Prostate gland (tissue), 2 donors: ENCODE measurements around the gene C1orf105. TPM values are rescaled to one million over a fixed set of nuclear protein-coding genes. Genes with fewer than 3 reads are reported as not detected.

Experiments
- DNase-seq: peaks from one replicate; pipeline ENCODE4 v3.0.0-alpha.2; 2019; ENCODE audit warnings: low spot score
- H3K27ac ChIP-seq, 2 donors: fragments of 200-600 bp; sonication (generic); 2 replicates each; pipeline ENCODE4 v1.5.1; 2017 to 2019
- H3K27me3 ChIP-seq: fragments of 200-600 bp; sonication (generic); replicated peaks from 2 replicates; pipeline ENCODE4 v1.5.1; 2019; ENCODE audit not compliant: insufficient read depth
- H3K36me3 ChIP-seq, 2 donors: fragments of 200-600 bp; sonication (generic); 1 replicate in 1 of 2; 2 replicates in 1 of 2; pipeline versions ENCODE4 v1.5.1 to v1.8.1; 2017 to 2019
- H3K4me1 ChIP-seq: fragments of 200-600 bp; sonication (generic); replicated peaks from 2 replicates; pipeline ENCODE4 v1.5.1; 2019
- H3K4me3 ChIP-seq, 2 donors: fragments of 200-600 bp; sonication (generic); 2 replicates each; pipeline ENCODE4 v1.5.1; 2017 to 2019
- H3K9me3 ChIP-seq: fragments of 200-600 bp; sonication (generic); 2 replicates; pipeline ENCODE4 v1.5.1; 2017
- POLR2A ChIP-seq: fragments of 450-650 bp; IDR thresholded peaks from one replicate; pipeline ENCODE4 v1.6.1; 2016; ENCODE audit warnings: antibody characterized with exemption, mild to moderate bottlenecking
- POLR2AphosphoS5 ChIP-seq: sonication (generic); formaldehyde crosslinking; IDR thresholded peaks from one replicate; pipeline ENCODE4 v1.6.1; 2017; ENCODE audit warnings: antibody characterized with exemption
- WGBS: methylation state at CpG from one replicate; pipeline ENCODE4 v1.1.5; 2018; 5-methylcytosine and 5-hydroxymethylcytosine counted together
- intact Hi-C: fragments of 100-400 bp; cut with DNase I; formaldehyde crosslinking; loops from one replicate; pipeline ENCODE4 v1.14.2; 2022
- total RNA-seq, 2 donors: library from RNA; depleted of rRNA; stranded (reverse); fragments of >200 nt; gene quantifications; one replicate each; pipeline ENCODE4 v1.1.0, GENCODE V29; 2016
- TF ChIP-seq, protein P1 (sequence below), 4 experiments: fragments of 200-600 bp in 2 of 4; fragments of 450-650 bp in 2 of 4; sonication (generic) in 2 of 4; IDR thresholded peaks; 1 replicate in 3 of 4; 2 replicates in 1 of 4; pipeline ENCODE4 v1.5.1; 2016 to 2019; ENCODE audit warnings: antibody characterized with exemption in 4 of 4, mild to moderate bottlenecking in 2 of 4, moderate library complexity in 2 of 4

C1orf105 gene
- total RNA-seq, 2 donors from 2014 or later = 0.36 to 1.4 TPM

DNA sequence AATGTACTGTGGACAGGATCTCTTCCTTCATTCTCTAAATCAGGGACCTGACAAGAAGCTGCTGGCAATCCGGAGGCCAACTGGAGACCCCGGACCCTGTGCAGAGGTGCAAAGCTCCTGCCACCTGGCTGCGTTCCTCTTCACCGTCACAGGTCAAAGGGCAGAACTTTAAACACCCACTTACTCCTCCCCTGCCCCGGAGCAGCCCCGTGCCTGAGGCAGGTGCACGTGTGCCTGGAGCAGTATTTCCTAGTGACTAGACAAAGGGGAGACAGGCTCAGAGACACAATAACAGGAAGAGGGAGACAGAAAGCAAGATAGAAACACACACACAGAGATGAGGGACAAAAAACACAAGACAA is 30.0 kb downstream of the C1orf105 start:
- 54% methylated on average over 7 of the region's 7 CpGs for WGBS
- Histone ChIP-seq H3K9me3 (no peaks in the 10 kb centered on the region), H3K4me1 (no peaks in the 10 kb centered on the region), H3K27me3 (no peaks in the 10 kb centered on the region), H3K36me3 (no peaks in the 10 kb centered on the region), H3K27ac (no peak overlapping the region), H3K4me3 (no peak overlapping the region)
- no peak for TF ChIP-seq POLR2A
- TF ChIP-seq POLR2AphosphoS5 = no peak
- TF ChIP-seq, protein P1, sequence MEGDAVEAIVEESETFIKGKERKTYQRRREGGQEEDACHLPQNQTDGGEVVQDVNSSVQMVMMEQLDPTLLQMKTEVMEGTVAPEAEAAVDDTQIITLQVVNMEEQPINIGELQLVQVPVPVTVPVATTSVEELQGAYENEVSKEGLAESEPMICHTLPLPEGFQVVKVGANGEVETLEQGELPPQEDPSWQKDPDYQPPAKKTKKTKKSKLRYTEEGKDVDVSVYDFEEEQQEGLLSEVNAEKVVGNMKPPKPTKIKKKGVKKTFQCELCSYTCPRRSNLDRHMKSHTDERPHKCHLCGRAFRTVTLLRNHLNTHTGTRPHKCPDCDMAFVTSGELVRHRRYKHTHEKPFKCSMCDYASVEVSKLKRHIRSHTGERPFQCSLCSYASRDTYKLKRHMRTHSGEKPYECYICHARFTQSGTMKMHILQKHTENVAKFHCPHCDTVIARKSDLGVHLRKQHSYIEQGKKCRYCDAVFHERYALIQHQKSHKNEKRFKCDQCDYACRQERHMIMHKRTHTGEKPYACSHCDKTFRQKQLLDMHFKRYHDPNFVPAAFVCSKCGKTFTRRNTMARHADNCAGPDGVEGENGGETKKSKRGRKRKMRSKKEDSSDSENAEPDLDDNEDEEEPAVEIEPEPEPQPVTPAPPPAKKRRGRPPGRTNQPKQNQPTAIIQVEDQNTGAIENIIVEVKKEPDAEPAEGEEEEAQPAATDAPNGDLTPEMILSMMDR (IDR thresholded peaks at IDR 0.05) = no peak
- intact Hi-C loops = loop anchor here (5.0 kb wide), 1 partner anchor 82 kb away; the partner anchor contains the start of gene SUCO
- DNase-seq = no peak

DNA sequence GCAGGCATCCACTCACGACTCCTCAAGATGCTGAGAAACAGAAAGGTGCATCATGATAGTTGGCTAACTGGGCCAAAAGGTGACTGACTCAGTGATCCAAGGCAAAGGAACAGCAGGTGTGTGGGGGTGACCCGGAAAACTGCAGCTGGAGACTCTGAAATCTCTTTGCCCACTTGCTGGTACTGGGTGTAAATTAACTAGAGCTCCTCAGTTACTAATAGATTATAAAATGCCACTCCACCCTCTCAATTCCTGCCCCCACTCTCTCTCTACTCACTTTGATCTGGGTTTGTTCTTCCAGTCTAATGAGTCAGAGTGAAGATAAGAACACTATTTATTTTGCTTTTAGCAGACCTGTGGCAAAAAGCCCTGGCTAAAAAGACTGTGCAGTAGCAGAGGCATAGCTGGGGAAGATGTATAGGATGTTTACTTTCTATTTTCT is 30.5 kb downstream of the C1orf105 start:
- TF ChIP-seq, protein P1 (IDR thresholded peaks at IDR 0.05) = no peak
- no peak for TF ChIP-seq POLR2AphosphoS5
- no peak for TF ChIP-seq POLR2A
- intact Hi-C loops = loop anchor here (5.0 kb wide), 1 partner anchor 81 kb away; the partner anchor contains the start of gene SUCO
- no peaks in the 10 kb centered on the region for H3K36me3 ChIP-seq
- no peaks in the 10 kb centered on the region for H3K9me3 ChIP-seq
- H3K27me3 ChIP-seq = no peaks in the 10 kb centered on the region
- no peak for DNase-seq
- no peak overlapping the region for H3K27ac ChIP-seq
- H3K4me1 ChIP-seq = no peaks in the 10 kb centered on the region
- 31% methylated on average over 2 of the region's 2 CpGs for WGBS
- no peak overlapping the region for H3K4me3 ChIP-seq

DNA sequence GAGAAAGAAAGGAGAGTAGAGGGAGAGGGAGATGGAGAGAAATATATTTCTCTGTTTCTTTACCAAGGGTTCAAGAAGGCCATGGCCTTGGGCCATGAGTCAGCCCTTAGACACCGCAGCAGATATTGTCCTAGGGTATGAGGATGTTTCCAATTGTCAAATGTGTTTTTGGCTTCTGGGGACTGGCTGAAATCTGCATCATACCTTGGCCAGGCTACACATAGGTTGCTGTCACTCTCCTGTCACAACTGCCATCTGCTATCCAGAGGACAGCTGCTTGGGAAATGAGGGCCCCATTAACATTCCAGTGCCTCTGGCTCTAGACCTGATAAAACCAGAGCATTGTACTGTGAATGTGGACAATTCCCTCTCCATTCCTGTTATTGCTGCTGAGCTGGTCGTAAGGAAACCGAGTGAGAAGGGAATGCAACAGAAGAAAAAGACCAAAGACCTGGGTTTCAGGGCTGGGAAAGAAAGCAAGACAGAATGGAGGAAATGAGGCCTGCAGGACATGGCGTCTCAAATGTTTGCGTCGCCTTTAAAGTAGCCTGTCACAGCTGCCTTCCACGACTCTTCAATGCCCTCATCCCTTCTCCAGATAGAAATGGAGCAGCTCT is 32.2 kb downstream of the C1orf105 start:
- no peak for DNase-seq
- no peak overlapping the region for H3K27ac ChIP-seq
- 82% methylated on average over 7 of the region's 7 CpGs for WGBS
- no peak overlapping the region for H3K4me3 ChIP-seq
- H3K4me1 ChIP-seq = no peaks in the 10 kb centered on the region
- H3K36me3 ChIP-seq = no peaks in the 10 kb centered on the region
- H3K27me3 ChIP-seq = no peaks in the 10 kb centered on the region
- intact Hi-C loops = loop anchor here (5.0 kb wide), 1 partner anchor 80 kb away; the partner anchor contains the start of gene SUCO
- no peaks in the 10 kb centered on the region for H3K9me3 ChIP-seq
- TF ChIP-seq, protein P1 (IDR thresholded peaks at IDR 0.05) = no peak
- TF ChIP-seq POLR2A = no peak
- no peak for TF ChIP-seq POLR2AphosphoS5

DNA sequence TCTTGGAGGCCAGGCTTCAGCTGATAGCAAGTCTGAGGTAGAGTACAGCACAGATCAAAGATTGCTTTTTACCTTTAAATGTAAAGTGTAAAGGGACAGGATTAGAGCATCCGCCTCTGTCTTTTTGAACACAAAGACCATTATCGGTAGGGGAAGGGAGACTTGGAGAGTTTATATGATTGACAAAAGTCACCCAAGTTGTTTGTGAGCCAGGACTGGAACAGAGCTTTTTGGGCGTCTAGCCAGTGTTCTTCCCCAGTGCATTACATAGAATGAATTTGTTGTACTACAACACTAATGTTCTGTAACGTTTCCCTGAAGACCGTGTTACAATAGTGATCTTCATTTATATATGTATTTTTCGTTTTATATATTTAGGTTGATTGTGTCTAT is 32.7 kb downstream of the C1orf105 start:
- 57% methylated on average over 6 of the region's 6 CpGs for WGBS
- no peaks in the 10 kb centered on the region for H3K9me3 ChIP-seq
- intact Hi-C loops = loop anchor here (5.0 kb wide), 1 partner anchor 79 kb away; the partner anchor contains the start of gene SUCO

More for the DNA sequence above, 32.7 kb downstream of the C1orf105 start:
- no peaks in the 10 kb centered on the region for H3K36me3 ChIP-seq
- H3K4me3 ChIP-seq = no peak overlapping the region
- no peak overlapping the region for H3K27ac ChIP-seq
- no peaks in the 10 kb centered on the region for H3K4me1 ChIP-seq
- no peak for TF ChIP-seq POLR2A
- no peak for TF ChIP-seq POLR2AphosphoS5
- TF ChIP-seq, protein P1 (IDR thresholded peaks at IDR 0.05) = no peak
- no peaks in the 10 kb centered on the region for H3K27me3 ChIP-seq
- DNase-seq = no peak
